ENCODE results near the gene LRP1-AS. TPM values are rescaled to one million over a fixed set of nuclear protein-coding genes. Genes with fewer than 3 reads are reported as not detected.

Gene LRP1-AS
- total RNA-seq, 6 experiments from 2014 or later, result not detected

DNA sequence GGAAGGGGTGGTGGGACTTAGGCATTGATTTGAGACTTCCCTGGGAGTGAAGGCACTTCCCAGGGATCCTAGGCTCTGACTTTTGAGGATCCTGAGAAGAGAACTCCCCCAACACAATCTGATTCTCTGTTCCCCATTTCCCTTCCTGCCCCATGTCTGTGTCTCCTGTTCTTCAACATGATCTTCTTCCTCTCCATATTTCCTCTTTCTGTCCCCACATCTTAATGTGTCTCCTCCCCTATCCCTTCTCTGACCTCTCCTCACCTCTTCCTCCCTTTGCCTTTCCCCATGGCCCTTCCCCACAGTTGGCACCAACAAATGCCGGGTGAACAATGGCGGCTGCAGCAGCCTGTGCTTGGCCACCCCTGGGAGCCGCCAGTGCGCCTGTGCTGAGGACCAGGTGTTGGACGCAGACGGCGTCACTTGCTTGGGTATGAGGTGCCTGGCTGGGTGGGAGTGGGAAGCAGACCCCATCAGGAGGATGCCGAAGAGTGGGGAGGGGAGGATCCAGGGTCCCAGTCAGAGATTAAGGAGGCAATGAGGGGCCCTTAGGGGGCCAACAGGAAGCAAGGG, 15.2 kb upstream of the LRP1-AS start:
- no peak overlapping the region for H3K27ac ChIP-seq

DNA sequence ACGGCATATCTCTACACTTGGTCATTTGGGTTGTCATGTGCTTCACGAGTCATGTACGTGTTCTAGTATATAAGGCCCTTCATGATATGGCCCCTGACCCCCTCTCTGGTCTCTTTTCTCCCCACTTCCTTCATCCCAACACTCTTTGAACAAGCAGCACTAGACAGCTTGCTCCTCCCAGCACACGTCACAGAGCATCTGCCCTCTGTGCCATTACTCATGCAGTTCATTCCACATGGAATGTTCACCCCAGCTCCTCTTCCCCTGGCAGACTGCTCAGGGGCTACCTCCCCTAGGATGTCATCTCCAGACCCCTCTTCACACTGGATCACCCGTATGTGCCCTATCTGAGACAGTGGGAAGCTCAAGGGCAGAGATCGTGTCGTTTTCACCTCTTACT, 14.1 kb upstream of the LRP1-AS start:
- DNase-seq, result no peak
- no peaks in the 10 kb centered on the region for H3K27me3 ChIP-seq
- intact Hi-C loops (cut with DNase I), result no loop called here
- ATAC-seq, result no peak
- no peaks in the 10 kb centered on the region for H3K9me3 ChIP-seq
- H3K4me1 ChIP-seq, result peaks cover 0 to 4% (median 0%) of the 10 kb centered on the region in 4 donors
- no peak for TF ChIP-seq POLR2A (IDR thresholded peaks at IDR 0.05)
- TF ChIP-seq, protein P1, sequence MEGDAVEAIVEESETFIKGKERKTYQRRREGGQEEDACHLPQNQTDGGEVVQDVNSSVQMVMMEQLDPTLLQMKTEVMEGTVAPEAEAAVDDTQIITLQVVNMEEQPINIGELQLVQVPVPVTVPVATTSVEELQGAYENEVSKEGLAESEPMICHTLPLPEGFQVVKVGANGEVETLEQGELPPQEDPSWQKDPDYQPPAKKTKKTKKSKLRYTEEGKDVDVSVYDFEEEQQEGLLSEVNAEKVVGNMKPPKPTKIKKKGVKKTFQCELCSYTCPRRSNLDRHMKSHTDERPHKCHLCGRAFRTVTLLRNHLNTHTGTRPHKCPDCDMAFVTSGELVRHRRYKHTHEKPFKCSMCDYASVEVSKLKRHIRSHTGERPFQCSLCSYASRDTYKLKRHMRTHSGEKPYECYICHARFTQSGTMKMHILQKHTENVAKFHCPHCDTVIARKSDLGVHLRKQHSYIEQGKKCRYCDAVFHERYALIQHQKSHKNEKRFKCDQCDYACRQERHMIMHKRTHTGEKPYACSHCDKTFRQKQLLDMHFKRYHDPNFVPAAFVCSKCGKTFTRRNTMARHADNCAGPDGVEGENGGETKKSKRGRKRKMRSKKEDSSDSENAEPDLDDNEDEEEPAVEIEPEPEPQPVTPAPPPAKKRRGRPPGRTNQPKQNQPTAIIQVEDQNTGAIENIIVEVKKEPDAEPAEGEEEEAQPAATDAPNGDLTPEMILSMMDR (IDR thresholded peaks at IDR 0.05), result no peak
- WGBS (ENCODE audit: insufficient coverage, low coverage, low lambda C conversion rate, missing lambda C conversion rate), result 66% methylated on average over 7 of the region's 7 CpGs
- no peak overlapping the region for H3K4me3 ChIP-seq
- no peak overlapping the region for H3K27ac ChIP-seq
- peaks cover 0 to 99% (median 61%) of the 10 kb centered on the region in 4 donors for H3K36me3 ChIP-seq

More for the DNA sequence above, 15.2 kb upstream of the LRP1-AS start:
- Histone ChIP-seq H3K4me3 (no peak overlapping the region), H3K9me3 (no peaks in the 10 kb centered on the region), H3K36me3 (peaks cover 0 to 98% (median 63%) of the 10 kb centered on the region in 4 donors), H3K27me3 (no peaks in the 10 kb centered on the region), H3K4me1 (peaks cover 0 to 4% (median 0%) of the 10 kb centered on the region in 4 donors)
- DNase-seq (peak in 1 of 3 donors; percentile 17), ATAC-seq (peak in 2 of 4 donors; percentile 2 to 19)
- 84% methylated on average over 8 of the region's 8 CpGs for WGBS (ENCODE audit: insufficient coverage, low coverage, low lambda C conversion rate, missing lambda C conversion rate)
- intact Hi-C loops (cut with DNase I), result no loop called here
- TF ChIP-seq, protein P1 (IDR thresholded peaks at IDR 0.05), result no peak
- no peak for TF ChIP-seq POLR2A (IDR thresholded peaks at IDR 0.05)

- Histone ChIP-seq H3K27me3 (no peaks in the 10 kb centered on the region), H3K9me3 (no peaks in the 10 kb centered on the region), H3K27ac (no peak overlapping the region), H3K4me1 (peaks cover 0 to 4% (median 0%) of the 10 kb centered on the region in 4 donors), H3K4me3 (no peak overlapping the region), H3K36me3 (peaks cover 0 to 99% (median 62%) of the 10 kb centered on the region in 4 donors)
- intact Hi-C loops (cut with DNase I), result no loop called here
- 80% methylated on average over 1 of the region's 14 CpGs for WGBS (ENCODE audit: insufficient coverage, low coverage, low lambda C conversion rate, missing lambda C conversion rate)
- TF ChIP-seq POLR2A (IDR thresholded peaks at IDR 0.05), result no peak
- TF ChIP-seq, protein P1 (IDR thresholded peaks at IDR 0.05), result no peak
- DNase-seq (no peak), ATAC-seq (no peak)
Observed at GRCh38 chr12:57160741-57161140, 13.3 kb upstream of the LRP1-AS start.

DNA sequence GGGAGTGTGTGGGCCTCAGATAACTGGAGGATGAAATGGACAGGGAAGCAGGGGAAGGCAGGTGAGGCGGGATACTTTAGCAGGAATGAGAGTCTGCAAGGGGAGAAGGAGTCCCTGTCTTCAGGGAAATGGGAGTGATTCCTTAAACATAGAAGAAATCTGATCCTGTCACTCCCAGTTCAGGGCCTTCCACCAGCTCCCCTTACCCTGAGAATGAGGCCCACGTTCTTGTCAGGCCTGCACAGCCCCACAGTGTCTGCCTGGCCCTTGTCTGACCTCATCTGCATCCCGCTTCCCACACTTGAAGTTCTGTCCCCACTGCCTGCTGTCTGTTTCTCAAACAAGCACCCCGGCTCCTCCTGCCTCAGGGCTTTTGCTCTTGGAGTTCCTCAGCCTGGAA, 12.6 kb upstream of the LRP1-AS start:
- intact Hi-C loops (cut with DNase I), result no loop called here
- peaks cover 0 to 8% (median 0%) of the 10 kb centered on the region in 4 donors for H3K4me1 ChIP-seq
- TF ChIP-seq POLR2A (IDR thresholded peaks at IDR 0.05), result no peak
- TF ChIP-seq, protein P1 (IDR thresholded peaks at IDR 0.05), result no peak
- H3K9me3 ChIP-seq, result no peaks in the 10 kb centered on the region
- no peak overlapping the region for H3K27ac ChIP-seq
- no peaks in the 10 kb centered on the region for H3K27me3 ChIP-seq
- 90% methylated on average over 3 of the region's 4 CpGs for WGBS (ENCODE audit: insufficient coverage, low coverage, low lambda C conversion rate, missing lambda C conversion rate)
- no peak overlapping the region for H3K4me3 ChIP-seq
- no peak for DNase-seq
- no peak for ATAC-seq
- peaks cover 0 to 99% (median 62%) of the 10 kb centered on the region in 4 donors for H3K36me3 ChIP-seq
